Mesothelial cell of epicardium (in vitro differentiated cells): ENCODE data around the gene CCDC107. TPM values are rescaled to one million over a fixed set of nuclear protein-coding genes. Genes with fewer than 3 reads are reported as not detected.

Experiments used
- DNase-seq, 2 experiments: peaks; one replicate each; pipeline ENCODE4 v3.0.0; 2021; ENCODE audit warnings: low spot score in 2 of 2; ENCODE audit not compliant: unreplicated experiment in 2 of 2
- H3K27ac Mint-ChIP-seq: 2 replicates; pipeline ENCODE4 v1.8.0; 2021; ENCODE audit warnings: mixed read lengths
- H3K27me3 Mint-ChIP-seq: 2 replicates; pipeline ENCODE4 v1.8.0; 2021; ENCODE audit warnings: low read depth, mixed read lengths
- H3K36me3 Mint-ChIP-seq: 2 replicates; pipeline ENCODE4 v1.8.0; 2021; ENCODE audit warnings: mixed read lengths
- H3K4me1 Mint-ChIP-seq: 2 replicates; pipeline ENCODE4 v1.8.0; 2021; ENCODE audit warnings: mixed read lengths
- H3K4me3 Mint-ChIP-seq: 2 replicates; pipeline ENCODE4 v1.8.0; 2021; ENCODE audit warnings: mild to moderate bottlenecking, moderate library complexity, mixed read lengths
- H3K9me3 Mint-ChIP-seq: 2 replicates; pipeline ENCODE4 v1.8.0; 2021; ENCODE audit warnings: mixed read lengths
- total RNA-seq: library from RNA; stranded (reverse); gene quantifications from 3 replicates; pipeline ENCODE4 v1.2.1, GENCODE V29; 2021
- TF ChIP-seq, protein P1 (sequence below): fragments of 200-600 bp; sonication (generic); IDR thresholded peaks from one replicate; pipeline ENCODE4 v1.5.0; 2021; ENCODE audit warnings: antibody characterized with exemption; ENCODE audit not compliant: unreplicated experiment

CCDC107 gene
- total RNA-seq, 1 donor from 2014 or later = 16.7 TPM

DNA sequence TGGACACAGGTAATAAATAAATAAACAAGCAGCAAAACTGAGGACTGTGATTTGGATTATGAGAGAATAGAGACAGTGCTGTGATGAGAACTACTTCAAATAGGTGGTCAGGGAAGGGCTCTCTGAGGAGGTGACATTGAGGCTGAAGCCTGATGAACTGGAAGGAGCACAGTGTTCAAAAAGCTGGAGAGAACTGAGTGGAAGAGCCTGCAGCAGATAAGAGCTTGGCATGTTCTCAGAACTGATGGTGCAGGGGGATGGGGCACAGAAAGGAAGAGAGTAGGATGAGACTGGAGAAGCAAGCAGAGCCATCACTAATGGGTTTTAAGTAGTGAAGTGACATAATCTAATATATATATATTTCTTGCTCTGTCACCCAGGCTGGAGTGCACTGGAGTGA is 42.9 kb downstream of the CCDC107 start:
- Mint-ChIP-seq H3K4me1 (no peaks in the 10 kb centered on the region), H3K27ac (no peak overlapping the region), H3K27me3 (no peaks in the 10 kb centered on the region), H3K4me3 (no peak overlapping the region), H3K36me3 (peaks cover 37% of the 10 kb centered on the region), H3K9me3 (no peaks in the 10 kb centered on the region)
- TF ChIP-seq, protein P1, sequence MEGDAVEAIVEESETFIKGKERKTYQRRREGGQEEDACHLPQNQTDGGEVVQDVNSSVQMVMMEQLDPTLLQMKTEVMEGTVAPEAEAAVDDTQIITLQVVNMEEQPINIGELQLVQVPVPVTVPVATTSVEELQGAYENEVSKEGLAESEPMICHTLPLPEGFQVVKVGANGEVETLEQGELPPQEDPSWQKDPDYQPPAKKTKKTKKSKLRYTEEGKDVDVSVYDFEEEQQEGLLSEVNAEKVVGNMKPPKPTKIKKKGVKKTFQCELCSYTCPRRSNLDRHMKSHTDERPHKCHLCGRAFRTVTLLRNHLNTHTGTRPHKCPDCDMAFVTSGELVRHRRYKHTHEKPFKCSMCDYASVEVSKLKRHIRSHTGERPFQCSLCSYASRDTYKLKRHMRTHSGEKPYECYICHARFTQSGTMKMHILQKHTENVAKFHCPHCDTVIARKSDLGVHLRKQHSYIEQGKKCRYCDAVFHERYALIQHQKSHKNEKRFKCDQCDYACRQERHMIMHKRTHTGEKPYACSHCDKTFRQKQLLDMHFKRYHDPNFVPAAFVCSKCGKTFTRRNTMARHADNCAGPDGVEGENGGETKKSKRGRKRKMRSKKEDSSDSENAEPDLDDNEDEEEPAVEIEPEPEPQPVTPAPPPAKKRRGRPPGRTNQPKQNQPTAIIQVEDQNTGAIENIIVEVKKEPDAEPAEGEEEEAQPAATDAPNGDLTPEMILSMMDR = no peak
- DNase-seq = no peak

GRCh38 chr9:35702696-35703095 is 44.6 kb downstream of the CCDC107 start:
- no peak overlapping the region for H3K4me3 Mint-ChIP-seq
- H3K4me1 Mint-ChIP-seq = no peaks in the 10 kb centered on the region
- H3K27ac Mint-ChIP-seq = no peak overlapping the region
- peaks cover 43% of the 10 kb centered on the region for H3K36me3 Mint-ChIP-seq
- H3K27me3 Mint-ChIP-seq = no peaks in the 10 kb centered on the region
- DNase-seq = no peak
- TF ChIP-seq, protein P1 = no peak
- H3K9me3 Mint-ChIP-seq = no peaks in the 10 kb centered on the region

GRCh38 chr9:35703906-35704672 is 46.0 kb downstream of the CCDC107 start:
- Mint-ChIP-seq H3K36me3 (peaks cover 48% of the 10 kb centered on the region), H3K27ac (no peak overlapping the region), H3K4me3 (no peak overlapping the region), H3K27me3 (no peaks in the 10 kb centered on the region), H3K4me1 (no peaks in the 10 kb centered on the region), H3K9me3 (no peaks in the 10 kb centered on the region)
- DNase-seq = no peak
- TF ChIP-seq, protein P1 = no peak

GRCh38 chr9:35705372-35705771 is 47.3 kb downstream of the CCDC107 start:
- TF ChIP-seq, protein P1 = no peak
- peaks cover 54% of the 10 kb centered on the region for H3K36me3 Mint-ChIP-seq
- no peak overlapping the region for H3K4me3 Mint-ChIP-seq
- no peak for DNase-seq
- H3K4me1 Mint-ChIP-seq = no peaks in the 10 kb centered on the region
- H3K27me3 Mint-ChIP-seq = no peaks in the 10 kb centered on the region
- no peaks in the 10 kb centered on the region for H3K9me3 Mint-ChIP-seq
- no peak overlapping the region for H3K27ac Mint-ChIP-seq

DNA sequence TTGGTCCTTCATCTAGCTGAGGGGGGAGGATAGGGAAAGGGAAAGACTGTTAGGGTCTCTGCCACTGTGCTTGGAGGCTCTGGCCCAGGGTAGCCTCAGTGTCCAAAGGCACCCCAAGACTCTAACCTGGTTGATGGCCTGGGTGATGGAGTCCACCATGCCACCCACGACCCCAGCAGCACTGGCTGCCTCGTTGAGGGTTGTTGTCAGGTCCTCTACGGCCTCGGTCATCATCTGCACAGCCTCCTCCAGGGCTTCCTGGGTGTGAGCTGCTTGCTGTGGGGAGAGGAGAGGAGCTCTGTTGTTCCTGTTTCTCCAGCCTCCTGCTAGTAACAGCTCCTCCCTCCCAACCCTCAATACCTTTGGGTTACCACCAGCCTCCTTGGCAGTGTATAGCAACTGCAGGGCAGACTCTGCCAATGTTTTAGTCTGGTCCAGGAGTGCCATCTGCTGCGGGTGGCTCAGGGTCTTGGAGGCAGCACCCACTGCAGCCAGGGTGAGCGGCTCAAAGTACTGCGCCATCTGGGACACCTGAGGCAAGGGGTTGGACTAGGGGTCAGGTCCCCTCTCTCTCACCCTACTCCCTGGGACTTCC is 47.8 kb downstream of the CCDC107 start:
- no peak overlapping the region for H3K4me3 Mint-ChIP-seq
- no peaks in the 10 kb centered on the region for H3K27me3 Mint-ChIP-seq
- TF ChIP-seq, protein P1 = no peak
- H3K9me3 Mint-ChIP-seq = no peaks in the 10 kb centered on the region
- peaks cover 59% of the 10 kb centered on the region for H3K36me3 Mint-ChIP-seq
- no peak overlapping the region for H3K27ac Mint-ChIP-seq
- H3K4me1 Mint-ChIP-seq = no peaks in the 10 kb centered on the region
- no peak for DNase-seq
